Tibial nerve (tissue), 4 donors: Measurements from ENCODE around the gene KIAA0232. TPM values are rescaled to one million over a fixed set of nuclear protein-coding genes. Genes with fewer than 3 reads are reported as not detected.

ENCODE experiments used
- DNase-seq, 2 donors: peaks; one replicate each; pipeline ENCODE4 v3.0.0-alpha.2; 2019; ENCODE audit warnings: low spot score in 2 of 2
- H3K27ac ChIP-seq, 4 donors: fragments of 200-600 bp; sonication (generic) in 3 of 4; one replicate each; pipeline ENCODE4 v1.5.1; 2017 to 2019; ENCODE audit warnings: mild to moderate bottlenecking in 1 of 4
- H3K27me3 ChIP-seq, 2 donors: fragments of 200-600 bp; sonication (generic) in 1 of 2; one replicate each; pipeline versions ENCODE4 v1.5.1 to v1.6.0; 2017 to 2019
- H3K36me3 ChIP-seq, 3 donors: fragments of 200-600 bp; sonication (generic); one replicate each; pipeline ENCODE4 v1.5.1; 2018 to 2019
- H3K4me1 ChIP-seq, 4 donors: fragments of 200-600 bp; sonication (generic) in 3 of 4; one replicate each; pipeline ENCODE4 v1.5.1; 2017 to 2019
- H3K4me3 ChIP-seq, 4 donors: fragments of 200-600 bp; sonication (generic) in 3 of 4; one replicate each; pipeline ENCODE4 v1.5.1; 2017 to 2019; ENCODE audit warnings: mild to moderate bottlenecking in 1 of 4, moderate library complexity in 1 of 4
- H3K9me3 ChIP-seq, 4 donors: fragments of 200-600 bp; sonication (generic) in 3 of 4; one replicate each; pipeline ENCODE4 v1.5.1; 2017 to 2019
- EP300 ChIP-seq, 2 donors: sonication (generic); formaldehyde crosslinking; IDR thresholded peaks; one replicate each; pipeline ENCODE4 v1.6.1; 2017; ENCODE audit warnings: antibody characterized with exemption in 2 of 2, mild to moderate bottlenecking in 1 of 2
- POLR2A ChIP-seq, 2 donors: fragments of 450-650 bp; IDR thresholded peaks; one replicate each; pipeline ENCODE4 v1.6.1; 2017; ENCODE audit warnings: antibody characterized with exemption in 2 of 2, mild to moderate bottlenecking in 2 of 2, moderate library complexity in 2 of 2
- WGBS, 2 donors: methylation state at CpG; one replicate each; pipeline ENCODE4 v1.1.5; 2018; 5-methylcytosine and 5-hydroxymethylcytosine counted together
- total RNA-seq, 4 donors: library from RNA; depleted of rRNA; stranded (reverse); fragments of >200 nt; gene quantifications; one replicate each; pipeline ENCODE4 v1.1.0, GENCODE V29; 2016
- TF ChIP-seq, protein P1 (sequence below), 5 experiments: fragments of 200-600 bp in 3 of 5; fragments of 450-650 bp in 2 of 5; sonication (generic) in 3 of 5; IDR thresholded peaks; one replicate each; pipeline ENCODE4 v1.5.1; 2016 to 2019; ENCODE audit warnings: antibody characterized with exemption in 5 of 5, mild to moderate bottlenecking in 3 of 5, moderate library complexity in 2 of 5

The KIAA0232 gene
- total RNA-seq, 4 donors from 2014 or later: 36.7 to 57.7 (median 47.0) TPM

DNA sequence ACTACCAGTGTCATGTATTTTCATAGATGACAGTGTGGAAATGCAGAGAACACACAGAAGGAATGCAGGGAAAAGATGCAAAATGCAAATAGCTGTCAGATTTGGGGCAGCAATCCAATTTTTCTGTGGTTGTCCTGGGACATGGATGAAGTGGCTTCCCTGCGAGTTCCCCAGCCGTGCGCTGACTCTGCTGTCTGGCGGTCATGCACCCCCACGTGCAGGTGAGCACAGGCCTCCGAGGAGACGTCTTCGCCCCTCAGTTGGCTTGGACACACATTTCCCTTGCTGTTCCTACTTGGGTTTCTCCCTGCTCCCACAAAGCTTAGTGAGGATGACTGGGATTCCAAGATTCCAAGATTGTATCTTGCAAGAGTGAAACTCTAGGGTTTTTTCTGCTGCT lies 42.2 kb upstream of the KIAA0232 start:
- Histone ChIP-seq H3K9me3 (no peaks in the 10 kb centered on the region), H3K27ac (no peak overlapping the region)

DNA sequence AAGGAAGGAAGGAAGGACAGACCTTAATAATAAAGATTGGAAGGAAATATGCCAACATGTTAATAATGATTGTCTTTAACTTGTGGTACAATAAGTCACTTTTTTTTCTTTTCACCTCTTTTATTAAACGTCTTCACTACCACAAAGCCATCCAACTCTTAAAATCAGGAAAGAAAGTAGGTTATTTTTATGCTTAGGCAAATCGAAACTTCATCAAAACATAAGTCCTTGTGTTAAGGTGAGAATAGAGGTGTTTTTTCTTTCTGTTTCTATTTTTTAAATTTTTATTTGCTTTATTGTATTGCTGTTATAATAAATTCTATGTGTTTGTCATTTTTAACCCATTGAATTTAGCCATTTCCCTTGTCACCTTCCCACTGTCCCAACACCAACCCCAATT lies 40.0 kb upstream of the KIAA0232 start:
- no peak overlapping the region for H3K27ac ChIP-seq
- WGBS, 2 donors: 80 to 82% methylated on average over 2 of the region's 2 CpGs
- no peaks in the 10 kb centered on the region for H3K9me3 ChIP-seq
- H3K27me3 ChIP-seq: no peaks in the 10 kb centered on the region
- H3K4me1 ChIP-seq: peaks cover 0 to 17% (median 9%) of the 10 kb centered on the region in 4 donors
- TF ChIP-seq, protein P1, sequence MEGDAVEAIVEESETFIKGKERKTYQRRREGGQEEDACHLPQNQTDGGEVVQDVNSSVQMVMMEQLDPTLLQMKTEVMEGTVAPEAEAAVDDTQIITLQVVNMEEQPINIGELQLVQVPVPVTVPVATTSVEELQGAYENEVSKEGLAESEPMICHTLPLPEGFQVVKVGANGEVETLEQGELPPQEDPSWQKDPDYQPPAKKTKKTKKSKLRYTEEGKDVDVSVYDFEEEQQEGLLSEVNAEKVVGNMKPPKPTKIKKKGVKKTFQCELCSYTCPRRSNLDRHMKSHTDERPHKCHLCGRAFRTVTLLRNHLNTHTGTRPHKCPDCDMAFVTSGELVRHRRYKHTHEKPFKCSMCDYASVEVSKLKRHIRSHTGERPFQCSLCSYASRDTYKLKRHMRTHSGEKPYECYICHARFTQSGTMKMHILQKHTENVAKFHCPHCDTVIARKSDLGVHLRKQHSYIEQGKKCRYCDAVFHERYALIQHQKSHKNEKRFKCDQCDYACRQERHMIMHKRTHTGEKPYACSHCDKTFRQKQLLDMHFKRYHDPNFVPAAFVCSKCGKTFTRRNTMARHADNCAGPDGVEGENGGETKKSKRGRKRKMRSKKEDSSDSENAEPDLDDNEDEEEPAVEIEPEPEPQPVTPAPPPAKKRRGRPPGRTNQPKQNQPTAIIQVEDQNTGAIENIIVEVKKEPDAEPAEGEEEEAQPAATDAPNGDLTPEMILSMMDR (IDR thresholded peaks at IDR 0.05): no peak
- TF ChIP-seq EP300 (IDR thresholded peaks at IDR 0.05): no peak
- TF ChIP-seq POLR2A (IDR thresholded peaks at IDR 0.05): no peak
- no peaks in the 10 kb centered on the region for H3K36me3 ChIP-seq
- DNase-seq: no peak
- no peak overlapping the region for H3K4me3 ChIP-seq

More for the DNA sequence above, 42.2 kb upstream of the KIAA0232 start:
- TF ChIP-seq, protein P1 (IDR thresholded peaks at IDR 0.05): no peak
- no peak for TF ChIP-seq POLR2A (IDR thresholded peaks at IDR 0.05)
- no peak for TF ChIP-seq EP300 (IDR thresholded peaks at IDR 0.05)
- Histone ChIP-seq H3K27me3 (no peaks in the 10 kb centered on the region), H3K36me3 (no peaks in the 10 kb centered on the region), H3K4me3 (no peak overlapping the region), H3K4me1 (no peaks in the 10 kb centered on the region)
- no peak for DNase-seq
- 88 to 90% methylated on average over 8 of the region's 8 CpGs for WGBS, 2 donors

DNA sequence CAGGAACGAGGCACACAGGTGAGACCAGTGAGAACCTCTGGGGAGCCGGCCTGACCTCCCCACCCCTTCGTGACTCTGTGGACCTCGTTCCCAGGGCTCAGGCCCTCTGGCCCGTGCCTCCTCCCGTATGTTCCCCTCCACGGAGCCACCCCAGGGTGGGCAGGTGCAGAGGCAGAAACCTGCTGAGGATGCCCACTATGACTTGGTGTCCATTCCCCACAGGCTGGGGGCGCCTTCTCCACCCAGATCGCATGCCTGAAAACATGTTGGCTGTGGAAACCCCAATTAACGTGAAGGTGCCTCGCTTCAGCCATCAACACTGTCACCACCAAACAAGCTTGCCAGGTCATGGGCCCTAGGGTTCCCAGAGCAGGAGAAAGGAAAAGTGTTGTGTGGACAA lies 39.5 kb upstream of the KIAA0232 start:
- no peaks in the 10 kb centered on the region for H3K36me3 ChIP-seq
- H3K4me1 ChIP-seq: peaks cover 0 to 22% (median 14%) of the 10 kb centered on the region in 4 donors
- H3K9me3 ChIP-seq: no peaks in the 10 kb centered on the region
- no peaks in the 10 kb centered on the region for H3K27me3 ChIP-seq
- TF ChIP-seq, protein P1 (IDR thresholded peaks at IDR 0.05): no peak
- no peak for TF ChIP-seq EP300 (IDR thresholded peaks at IDR 0.05)
- no peak for TF ChIP-seq POLR2A (IDR thresholded peaks at IDR 0.05)
- no peak for DNase-seq
- 71 to 76% methylated on average over 11 of the region's 11 CpGs for WGBS, 2 donors
- no peak overlapping the region for H3K4me3 ChIP-seq
- H3K27ac ChIP-seq: no peak overlapping the region

DNA sequence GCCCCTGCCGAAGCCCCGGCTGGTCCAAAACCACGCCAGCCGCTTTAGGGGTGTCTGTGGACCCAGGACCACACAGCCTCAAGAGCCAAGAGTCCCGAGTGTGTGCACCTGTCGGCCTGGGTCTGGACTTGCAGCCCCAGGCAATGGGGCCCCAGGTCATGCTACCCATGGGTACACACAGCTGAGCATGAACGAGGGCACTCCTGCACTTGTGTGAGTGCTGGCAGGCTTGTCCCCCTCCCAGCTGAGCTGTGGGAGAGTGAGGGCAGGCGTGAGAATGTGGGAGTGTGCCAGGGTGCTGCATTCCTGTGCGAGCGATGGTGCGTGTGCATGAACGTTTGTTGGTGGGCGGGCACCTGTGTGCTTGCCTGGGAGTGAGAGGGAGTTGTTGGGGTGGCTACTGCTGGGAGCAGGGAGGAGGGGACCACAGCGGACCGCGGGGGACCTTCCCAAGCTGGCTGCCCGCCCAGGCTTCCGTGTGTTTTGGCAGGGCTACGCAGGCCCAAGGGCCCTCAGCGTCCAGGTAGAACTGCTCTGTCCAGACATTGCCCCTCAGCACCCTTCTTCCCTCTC lies 35.7 kb upstream of the KIAA0232 start:
- H3K4me3 ChIP-seq: no peak overlapping the region
- no peak for DNase-seq
- WGBS, 2 donors: 46 to 49% methylated on average over 14 to 16 of the region's 20 CpGs

More for the DNA sequence above, 35.7 kb upstream of the KIAA0232 start:
- TF ChIP-seq, protein P1 (IDR thresholded peaks at IDR 0.05): no peak
- TF ChIP-seq POLR2A (IDR thresholded peaks at IDR 0.05) (no peak), EP300 (IDR thresholded peaks at IDR 0.05) (no peak)
- no peaks in the 10 kb centered on the region for H3K27me3 ChIP-seq
- peak overlapping the region in 2 of 4 donors; percentile 77 to 85 for H3K27ac ChIP-seq
- no peaks in the 10 kb centered on the region for H3K9me3 ChIP-seq
- peaks cover 0 to 58% (median 40%) of the 10 kb centered on the region in 4 donors for H3K4me1 ChIP-seq
- H3K36me3 ChIP-seq: no peaks in the 10 kb centered on the region
